Measurements from ENCODE around the gene THSD4. TPM values are rescaled to one million over a fixed set of nuclear protein-coding genes. Genes with fewer than 3 reads are reported as not detected.
A peak's percentile ranks its signal among the peaks of the same experiment; 100 is the strongest.
"Not testable (repeated sequence)": the region's sequence is repeated elsewhere in the genome, so short reads cannot be mapped to it uniquely, and the experiment has no call there.

Gene THSD4
- total RNA-seq, 1 donor from 2014 or later: 151 TPM

GRCh38 chr15:71362987-71363968, 248.0 kb downstream of the THSD4 start:
- H3K9me3 ChIP-seq: no peaks in the 10 kb centered on the region
- intact Hi-C loops (cut with DNase I): no loop called here
- DNase-seq (ENCODE audit: low spot score in 2 of 2): no peak
- peaks cover 0 to 2% of the 10 kb centered on the region in 2 donors for H3K4me1 ChIP-seq
- H3K27ac ChIP-seq: no peak overlapping the region
- no peaks in the 10 kb centered on the region for H3K27me3 ChIP-seq
- no peaks in the 10 kb centered on the region for H3K36me3 ChIP-seq
- TF ChIP-seq, protein P1, sequence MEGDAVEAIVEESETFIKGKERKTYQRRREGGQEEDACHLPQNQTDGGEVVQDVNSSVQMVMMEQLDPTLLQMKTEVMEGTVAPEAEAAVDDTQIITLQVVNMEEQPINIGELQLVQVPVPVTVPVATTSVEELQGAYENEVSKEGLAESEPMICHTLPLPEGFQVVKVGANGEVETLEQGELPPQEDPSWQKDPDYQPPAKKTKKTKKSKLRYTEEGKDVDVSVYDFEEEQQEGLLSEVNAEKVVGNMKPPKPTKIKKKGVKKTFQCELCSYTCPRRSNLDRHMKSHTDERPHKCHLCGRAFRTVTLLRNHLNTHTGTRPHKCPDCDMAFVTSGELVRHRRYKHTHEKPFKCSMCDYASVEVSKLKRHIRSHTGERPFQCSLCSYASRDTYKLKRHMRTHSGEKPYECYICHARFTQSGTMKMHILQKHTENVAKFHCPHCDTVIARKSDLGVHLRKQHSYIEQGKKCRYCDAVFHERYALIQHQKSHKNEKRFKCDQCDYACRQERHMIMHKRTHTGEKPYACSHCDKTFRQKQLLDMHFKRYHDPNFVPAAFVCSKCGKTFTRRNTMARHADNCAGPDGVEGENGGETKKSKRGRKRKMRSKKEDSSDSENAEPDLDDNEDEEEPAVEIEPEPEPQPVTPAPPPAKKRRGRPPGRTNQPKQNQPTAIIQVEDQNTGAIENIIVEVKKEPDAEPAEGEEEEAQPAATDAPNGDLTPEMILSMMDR (IDR thresholded peaks at IDR 0.05): no peak
- H3K4me3 ChIP-seq: no peak overlapping the region

GRCh38 chr15:71364117-71364584, 248.9 kb downstream of the THSD4 start:
- no peak overlapping the region for H3K4me3 ChIP-seq
- DNase-seq (ENCODE audit: low spot score in 2 of 2): no peak
- peaks cover 0 to 2% of the 10 kb centered on the region in 2 donors for H3K4me1 ChIP-seq
- TF ChIP-seq, protein P1 (IDR thresholded peaks at IDR 0.05): no peak
- no peak overlapping the region for H3K27ac ChIP-seq
- H3K36me3 ChIP-seq: no peaks in the 10 kb centered on the region
- no peaks in the 10 kb centered on the region for H3K9me3 ChIP-seq
- intact Hi-C loops (cut with DNase I): no loop called here
- no peaks in the 10 kb centered on the region for H3K27me3 ChIP-seq

DNA sequence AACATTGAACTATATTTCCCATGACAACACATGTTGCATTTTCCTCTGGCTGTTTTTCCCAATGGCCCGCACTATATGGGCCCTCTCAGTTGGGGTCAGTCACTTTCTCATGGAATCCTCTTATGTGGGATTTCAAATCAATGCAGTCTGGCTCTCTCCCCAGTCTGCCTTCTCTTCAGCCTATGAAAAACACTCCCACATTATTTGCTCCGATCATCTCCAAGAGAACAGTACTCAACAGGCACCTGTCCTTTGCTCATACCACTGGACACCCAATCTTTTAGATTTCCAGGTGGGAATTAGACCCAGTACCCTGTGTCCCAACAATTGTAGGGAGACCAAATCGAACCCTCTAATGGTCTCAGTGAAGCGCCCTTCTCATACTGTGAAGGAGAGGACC, 251.3 kb downstream of the THSD4 start:
- H3K27me3 ChIP-seq: no peaks in the 10 kb centered on the region
- no peak overlapping the region for H3K4me3 ChIP-seq
- intact Hi-C loops (cut with DNase I): no loop called here
- H3K27ac ChIP-seq: peak overlapping the region; percentile 67 to 72
- TF ChIP-seq, protein P1 (IDR thresholded peaks at IDR 0.05): no peak
- no peak for DNase-seq (ENCODE audit: low spot score in 2 of 2)
- H3K4me1 ChIP-seq: peaks cover 0 to 2% of the 10 kb centered on the region in 2 donors
- H3K9me3 ChIP-seq: no peaks in the 10 kb centered on the region
- H3K36me3 ChIP-seq: no peaks in the 10 kb centered on the region

- no peak for DNase-seq (ENCODE audit: low spot score in 2 of 2)
- Histone ChIP-seq H3K4me1 (peaks cover 0 to 2% of the 10 kb centered on the region in 2 donors), H3K27ac (peak overlapping the region; percentile 67 to 72), H3K36me3 (no peaks in the 10 kb centered on the region), H3K4me3 (no peak overlapping the region), H3K9me3 (no peaks in the 10 kb centered on the region), H3K27me3 (no peaks in the 10 kb centered on the region)
- intact Hi-C loops (cut with DNase I): no loop called here
- TF ChIP-seq, protein P1 (IDR thresholded peaks at IDR 0.05): no peak
These were observed 251.7 kb downstream of the THSD4 start for GRCh38 chr15:71366926-71367325.

- H3K27me3 ChIP-seq; DNase-seq (ENCODE audit: low spot score in 2 of 2); H3K4me3 ChIP-seq; H3K4me1 ChIP-seq; intact Hi-C loops (cut with DNase I); H3K36me3 ChIP-seq; H3K9me3 ChIP-seq: not testable (repeated sequence)
- H3K27ac ChIP-seq: peak overlapping the region; percentile 67 to 72
These were observed 252.5 kb downstream of the THSD4 start for GRCh38 chr15:71367737-71368136.

DNA sequence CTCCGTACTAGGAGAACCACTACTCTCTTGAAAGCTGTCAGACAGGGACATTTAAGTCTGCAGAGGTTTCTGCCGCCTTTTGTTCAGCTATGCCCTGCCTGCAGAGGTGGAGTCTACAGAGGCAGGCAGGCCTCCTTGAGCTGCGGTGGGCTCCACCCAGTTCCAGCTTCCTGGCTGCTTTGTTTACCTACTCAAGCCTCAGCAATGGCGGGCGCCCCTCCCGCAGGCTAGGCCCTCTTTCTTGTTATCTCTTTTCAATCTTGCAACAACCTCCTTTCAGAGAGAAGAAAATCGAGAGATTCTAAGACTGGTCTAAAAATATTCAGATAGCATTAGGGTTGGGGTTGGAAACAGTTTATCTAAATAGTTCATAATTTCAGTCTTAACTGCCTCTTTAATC, 257.5 kb downstream of the THSD4 start:
- Histone ChIP-seq H3K4me3 (peak overlapping the region in 1 of 2 donors; percentile 22), H3K27ac (peak overlapping the region; percentile 7 to 65), H3K4me1 (peaks cover 0 to 21% of the 10 kb centered on the region in 2 donors)
- intact Hi-C loops (cut with DNase I); DNase-seq (ENCODE audit: low spot score in 2 of 2); H3K9me3 ChIP-seq; H3K27me3 ChIP-seq; H3K36me3 ChIP-seq: not testable (repeated sequence)

Measured in ascending aorta (tissue), 2 donors.